Eye (tissue), 1 donor: ENCODE results near the gene METTL26.

Experiments
- DNase-seq: peaks from one replicate; pipeline ENCODE4 v3.0.0-alpha.2; 2015

The METTL26 gene

DNA sequence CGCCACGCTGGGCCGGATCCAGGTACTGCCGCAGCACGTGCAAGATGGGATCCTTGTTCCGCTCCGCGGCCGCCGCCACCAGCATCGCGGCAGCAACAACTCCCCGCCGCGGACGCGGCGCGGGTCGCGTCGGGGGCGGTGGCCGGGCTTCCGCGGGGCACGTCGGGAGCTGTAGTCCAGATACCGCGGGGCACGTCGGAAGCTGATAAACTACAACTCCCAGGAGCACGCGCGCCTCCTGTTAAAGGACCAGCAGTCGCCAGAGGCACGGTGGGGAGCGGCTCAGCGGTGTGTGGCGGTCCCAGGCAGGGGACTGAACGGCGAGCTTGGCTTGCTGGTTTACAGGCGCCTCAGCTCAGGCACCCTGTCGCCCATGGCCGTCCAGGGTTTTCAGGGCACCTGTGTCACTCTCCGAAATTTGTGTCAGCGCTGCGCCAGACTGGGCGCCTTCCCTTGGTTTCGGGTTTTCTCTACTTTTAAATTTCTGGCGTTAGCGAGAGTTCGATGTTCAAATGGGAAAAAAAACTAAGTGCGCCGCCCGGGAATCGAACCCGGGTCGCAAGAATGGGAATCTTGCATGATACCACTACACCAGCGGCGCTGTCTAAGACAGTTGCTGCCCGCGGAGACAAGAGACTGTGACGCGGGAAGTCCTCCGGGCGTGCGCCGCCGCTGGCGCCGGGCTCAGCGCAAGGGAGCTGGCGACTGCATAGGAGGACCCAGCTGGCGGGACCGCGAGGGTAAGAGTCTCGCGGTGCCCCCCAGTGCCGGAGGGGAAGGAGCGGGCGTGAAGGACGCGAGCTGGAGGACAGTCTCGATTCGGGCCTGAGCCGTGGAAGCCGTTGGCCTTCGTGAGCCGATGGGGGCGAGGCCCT lies at the start of gene METTL26:
TSS of gene METTL26 (minus strand) at position 100 of the 875 bp plus-strand sequence. CDS start at position 85, 15 bp downstream.
- DNase-seq = peak; percentile 98

DNA sequence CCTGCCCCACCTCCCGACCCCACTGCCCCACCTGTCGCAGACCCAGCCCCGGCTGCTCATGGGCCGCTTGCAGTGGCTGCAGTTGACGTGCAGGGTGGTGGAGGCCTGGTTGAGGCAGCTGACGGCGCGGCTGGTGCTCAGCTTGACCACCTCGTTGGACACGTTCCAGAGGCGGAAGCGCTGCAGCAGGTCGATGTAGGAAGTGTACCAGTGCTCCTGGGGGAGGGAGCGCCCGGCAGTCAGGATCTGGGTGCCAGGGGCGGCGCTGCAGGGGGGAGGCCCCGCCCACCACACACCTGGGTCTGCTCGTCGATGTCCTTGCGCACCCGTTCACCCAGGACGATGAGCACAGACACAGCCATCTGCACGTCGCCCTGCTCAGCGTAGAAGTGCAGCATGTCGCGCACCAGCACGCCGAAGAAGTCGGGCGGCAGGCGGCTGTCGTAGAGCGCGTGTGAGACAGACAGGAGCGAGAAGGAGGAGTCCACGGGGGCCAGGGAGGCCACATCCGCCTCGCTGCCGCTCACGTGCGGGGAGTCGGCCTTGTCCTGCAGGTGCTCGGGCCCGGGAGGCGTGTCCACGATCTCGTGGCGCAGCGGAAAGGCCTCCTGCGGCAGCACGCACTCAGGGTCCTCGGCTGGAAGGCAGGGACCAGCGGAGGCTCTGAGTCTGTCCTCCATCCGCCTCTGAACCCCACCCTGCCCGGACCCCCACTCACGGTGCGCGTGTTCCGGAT lies 49.0 kb upstream of the METTL26 start:
- DNase-seq = no peak

DNA sequence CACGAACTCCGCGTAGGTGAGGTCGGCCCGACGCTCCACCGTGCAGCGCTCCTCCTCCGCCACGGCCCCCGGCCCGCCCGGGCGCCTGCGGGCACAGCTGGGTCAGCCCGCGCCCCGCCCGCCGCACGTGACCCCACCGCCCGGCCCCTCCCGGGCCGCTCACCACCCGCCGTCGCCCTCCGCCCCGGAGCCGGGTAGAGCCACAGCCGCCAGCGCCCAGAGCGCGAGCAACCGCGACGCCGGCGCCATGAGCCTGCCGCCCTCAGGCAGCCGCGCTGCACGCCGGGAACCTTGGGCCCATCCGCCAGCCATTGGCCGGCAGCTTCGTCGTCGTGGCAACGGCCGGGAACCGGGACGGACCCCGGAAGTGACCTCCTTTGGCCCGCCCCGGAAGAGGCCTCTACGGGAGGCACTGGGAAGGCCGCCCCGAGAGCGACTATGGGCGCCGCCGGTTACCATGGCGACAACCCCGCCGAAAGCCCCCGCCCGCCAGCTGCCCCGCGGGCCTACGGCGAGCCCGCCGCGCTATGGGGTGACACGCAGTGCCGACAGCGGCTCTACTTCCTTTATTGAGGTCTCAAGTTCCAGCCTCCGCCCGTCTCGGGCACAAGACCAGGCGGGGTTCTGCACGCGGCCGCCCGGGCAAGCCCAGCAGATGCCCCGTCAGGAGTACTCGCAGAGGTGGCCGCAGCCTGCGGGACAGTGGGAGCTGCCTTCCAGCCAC lies 48.1 kb upstream of the METTL26 start, which contains the start of gene JMJD8:
TSS of gene JMJD8 (minus strand) at position 264 of the 724 bp plus-strand sequence. CDS start at position 249, 15 bp downstream.
- peak; percentile 97 for DNase-seq

DNA sequence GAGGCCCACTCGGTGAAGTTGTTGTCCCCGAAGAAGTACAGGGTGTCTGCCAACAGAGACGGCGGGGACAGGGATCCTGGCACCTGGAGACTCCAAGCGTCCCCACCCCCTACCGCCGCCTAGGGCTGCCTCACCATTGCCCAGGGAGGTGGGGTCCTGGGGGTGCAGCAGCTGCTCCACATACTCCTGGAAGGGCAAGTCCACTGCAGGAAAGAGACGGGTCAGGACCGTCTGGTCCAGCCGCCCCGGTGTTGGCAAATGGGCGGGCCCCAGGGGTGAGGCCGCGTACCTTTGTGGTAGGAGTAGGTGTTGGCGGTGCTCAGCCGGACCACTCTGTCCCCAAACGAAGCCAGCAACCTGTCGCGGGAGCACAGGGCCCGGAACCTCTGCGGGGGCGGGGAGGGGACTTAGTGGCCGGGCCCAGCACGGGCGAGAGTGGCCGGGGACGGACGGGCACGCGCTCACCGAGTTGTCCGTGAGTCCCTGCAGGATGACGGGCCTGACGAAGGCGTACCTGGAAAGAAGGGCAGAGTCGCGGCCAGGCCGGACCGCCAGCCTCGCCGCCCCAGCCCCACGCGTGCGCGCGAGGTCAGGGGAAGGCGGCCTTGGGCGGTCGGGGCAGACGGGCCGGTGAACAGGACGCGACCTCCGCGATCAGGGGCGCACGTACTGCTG lies 47.4 kb upstream of the METTL26 start:
- peak; percentile 26 for DNase-seq

DNA sequence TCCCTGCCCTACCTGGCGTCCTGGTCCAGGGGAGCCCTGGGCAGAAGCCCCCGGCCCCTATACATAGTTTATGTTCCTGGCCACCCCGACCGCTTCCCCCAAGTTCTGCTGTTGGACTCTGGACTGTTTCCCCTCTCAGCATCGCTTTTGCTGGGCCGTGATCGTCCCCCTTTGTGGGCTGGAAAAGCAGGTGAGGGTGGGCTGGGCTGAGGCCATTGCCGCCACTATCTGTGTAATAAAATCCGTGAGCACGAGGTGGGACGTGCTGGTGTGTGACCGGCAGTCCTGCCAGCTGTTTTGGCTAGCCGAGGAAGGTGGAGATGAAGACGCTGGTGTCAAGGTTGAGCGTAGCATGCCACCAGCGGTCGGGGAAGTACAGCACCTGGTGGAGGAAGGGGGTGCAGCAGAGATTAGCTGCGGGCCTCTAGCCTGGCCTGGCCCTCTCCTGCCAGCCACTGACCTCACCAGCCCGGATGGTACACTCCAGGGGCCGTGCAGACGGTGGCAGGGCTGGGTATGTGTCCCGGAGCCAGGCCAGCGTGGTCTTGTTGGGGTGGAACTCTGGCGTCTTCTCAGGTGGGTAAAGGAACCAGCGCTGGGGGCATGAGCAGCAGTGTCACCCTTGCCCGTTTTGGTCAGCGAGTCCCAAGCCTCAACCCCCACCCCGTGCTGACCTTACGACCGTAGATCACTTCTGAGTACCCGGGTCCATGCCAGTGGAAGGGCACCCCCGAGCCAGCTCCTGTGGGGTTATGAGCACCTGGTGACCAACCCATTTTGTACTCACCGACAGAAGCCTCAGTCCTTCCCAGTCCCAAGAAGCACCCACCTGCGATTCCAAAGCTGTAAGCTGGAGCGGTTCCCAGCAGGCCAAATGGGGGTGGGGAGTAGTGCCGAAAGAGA lies 46.6 kb upstream of the METTL26 start:
- DNase-seq = no peak

DNA sequence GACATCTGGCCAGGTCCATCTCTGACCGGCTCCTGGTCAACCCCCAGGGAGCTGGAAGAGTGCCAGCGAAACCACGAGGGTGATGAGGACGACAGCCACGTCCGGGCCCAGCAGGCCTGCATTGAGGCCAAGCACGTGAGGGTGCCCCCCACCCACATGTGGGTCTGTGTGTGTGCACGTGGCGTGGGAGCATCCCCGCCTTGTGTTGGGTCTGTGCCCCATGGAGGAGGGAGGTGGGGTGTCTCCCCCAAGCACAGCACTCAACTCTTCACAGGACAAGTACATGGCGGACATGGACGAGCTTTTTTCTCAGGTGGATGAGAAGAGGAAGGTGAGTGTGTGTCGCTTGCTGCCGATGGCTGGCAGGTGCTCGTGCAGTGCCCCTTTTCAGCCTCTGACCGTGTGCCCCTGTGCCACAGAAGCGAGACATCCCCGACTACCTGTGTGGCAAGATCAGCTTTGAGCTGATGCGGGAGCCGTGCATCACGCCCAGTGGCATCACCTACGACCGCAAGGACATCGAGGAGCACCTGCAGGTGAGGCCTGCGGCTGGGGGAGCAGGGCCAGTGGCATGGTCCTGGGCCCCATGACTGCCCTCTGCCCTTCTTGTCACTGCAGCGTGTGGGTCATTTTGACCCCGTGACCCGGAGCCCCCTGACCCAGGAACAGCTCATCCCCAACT lies 45.8 kb upstream of the METTL26 start:
- no peak for DNase-seq

DNA sequence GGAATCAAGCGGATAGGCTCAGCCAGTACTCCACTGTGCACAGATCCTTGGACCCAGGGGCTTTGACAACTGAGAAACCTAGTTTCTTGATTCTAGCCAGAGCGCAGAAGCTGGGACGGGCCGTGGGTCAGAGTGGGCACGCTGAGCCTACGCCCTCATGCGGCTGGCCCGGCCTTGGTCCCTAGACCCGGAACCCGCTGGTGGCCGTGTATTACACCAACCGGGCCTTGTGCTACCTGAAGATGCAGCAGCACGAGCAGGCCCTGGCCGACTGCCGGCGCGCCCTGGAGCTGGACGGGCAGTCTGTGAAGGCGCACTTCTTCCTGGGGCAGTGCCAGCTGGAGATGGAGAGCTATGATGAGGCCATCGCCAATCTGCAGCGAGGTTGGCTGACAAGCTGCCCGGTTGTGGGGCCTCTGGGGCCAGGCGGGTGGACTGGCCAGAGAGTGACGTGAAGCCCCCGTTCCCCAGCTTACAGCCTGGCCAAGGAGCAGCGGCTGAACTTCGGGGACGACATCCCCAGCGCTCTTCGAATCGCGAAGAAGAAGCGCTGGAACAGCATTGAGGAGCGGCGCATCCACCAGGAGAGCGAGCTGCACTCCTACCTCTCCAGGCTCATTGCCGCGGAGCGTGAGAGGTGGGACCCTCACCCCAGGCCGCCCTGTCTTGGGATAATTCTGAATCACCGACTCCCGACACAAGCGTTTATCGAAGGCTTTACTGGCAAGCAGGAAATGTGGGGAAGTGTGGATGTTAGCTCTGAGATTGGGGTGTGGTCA lies 45.1 kb upstream of the METTL26 start:
- peak; percentile 17 for DNase-seq

DNA sequence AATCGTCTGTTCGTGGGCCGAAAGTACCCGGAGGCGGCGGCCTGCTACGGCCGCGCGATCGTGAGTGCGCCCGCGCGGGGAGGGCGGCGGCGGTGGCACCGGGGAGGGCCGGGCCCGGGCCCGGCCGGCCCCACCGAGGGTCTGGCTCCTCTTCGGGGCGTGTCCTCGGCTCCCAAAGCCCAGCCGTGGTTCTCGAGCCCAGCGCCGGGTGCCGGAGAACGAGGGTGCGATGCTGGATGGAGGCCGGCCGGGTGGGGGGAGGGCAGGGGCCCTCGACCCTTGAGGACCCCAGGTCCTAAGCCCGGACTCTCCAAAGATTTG lies 44.5 kb upstream of the METTL26 start:
- no peak for DNase-seq

DNA sequence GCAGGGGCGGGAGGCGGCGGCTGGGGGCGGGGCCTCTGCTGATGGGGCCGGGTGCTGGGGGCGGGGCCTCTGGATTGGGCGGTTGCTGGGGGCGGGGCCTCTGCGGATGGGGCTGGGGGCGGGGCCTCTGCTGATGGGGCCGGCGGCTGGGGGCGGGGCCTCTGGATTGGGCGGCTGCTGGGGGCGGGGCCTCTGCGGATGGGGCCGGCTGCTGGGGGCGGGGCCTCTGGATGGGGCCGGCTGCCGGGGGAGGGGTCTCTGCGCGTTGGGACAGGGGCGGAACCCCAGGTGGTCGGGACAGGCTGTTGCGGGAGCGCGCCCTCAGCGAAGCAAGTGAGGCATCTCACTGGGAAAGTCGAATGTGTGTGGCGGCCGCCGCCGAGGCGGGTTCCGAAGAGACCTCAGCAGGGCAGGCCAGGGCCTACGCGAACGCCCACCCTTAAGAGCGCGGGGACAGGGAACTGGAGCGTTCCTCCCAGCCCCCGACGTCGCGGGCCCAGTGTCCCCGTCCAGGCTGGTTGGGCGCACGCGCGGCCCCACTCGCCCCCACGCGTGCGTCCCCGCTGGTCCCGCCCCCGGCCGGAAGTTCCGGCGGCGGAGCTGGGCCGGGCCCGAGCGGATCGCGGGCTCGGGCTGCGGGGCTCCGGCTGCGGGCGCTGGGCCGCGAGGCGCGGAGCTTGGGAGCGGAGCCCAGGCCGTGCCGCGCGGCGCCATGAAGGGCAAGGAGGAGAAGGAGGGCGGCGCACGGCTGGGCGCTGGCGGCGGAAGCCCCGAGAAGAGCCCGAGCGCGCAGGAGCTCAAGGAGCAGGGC lies 43.9 kb upstream of the METTL26 start, which contains the start of gene STUB1:
TSS of gene STUB1 (plus strand) at position 597 of the 811 bp plus-strand sequence. CDS start at position 713, 116 bp downstream.
- DNase-seq = peak; percentile 90

DNA sequence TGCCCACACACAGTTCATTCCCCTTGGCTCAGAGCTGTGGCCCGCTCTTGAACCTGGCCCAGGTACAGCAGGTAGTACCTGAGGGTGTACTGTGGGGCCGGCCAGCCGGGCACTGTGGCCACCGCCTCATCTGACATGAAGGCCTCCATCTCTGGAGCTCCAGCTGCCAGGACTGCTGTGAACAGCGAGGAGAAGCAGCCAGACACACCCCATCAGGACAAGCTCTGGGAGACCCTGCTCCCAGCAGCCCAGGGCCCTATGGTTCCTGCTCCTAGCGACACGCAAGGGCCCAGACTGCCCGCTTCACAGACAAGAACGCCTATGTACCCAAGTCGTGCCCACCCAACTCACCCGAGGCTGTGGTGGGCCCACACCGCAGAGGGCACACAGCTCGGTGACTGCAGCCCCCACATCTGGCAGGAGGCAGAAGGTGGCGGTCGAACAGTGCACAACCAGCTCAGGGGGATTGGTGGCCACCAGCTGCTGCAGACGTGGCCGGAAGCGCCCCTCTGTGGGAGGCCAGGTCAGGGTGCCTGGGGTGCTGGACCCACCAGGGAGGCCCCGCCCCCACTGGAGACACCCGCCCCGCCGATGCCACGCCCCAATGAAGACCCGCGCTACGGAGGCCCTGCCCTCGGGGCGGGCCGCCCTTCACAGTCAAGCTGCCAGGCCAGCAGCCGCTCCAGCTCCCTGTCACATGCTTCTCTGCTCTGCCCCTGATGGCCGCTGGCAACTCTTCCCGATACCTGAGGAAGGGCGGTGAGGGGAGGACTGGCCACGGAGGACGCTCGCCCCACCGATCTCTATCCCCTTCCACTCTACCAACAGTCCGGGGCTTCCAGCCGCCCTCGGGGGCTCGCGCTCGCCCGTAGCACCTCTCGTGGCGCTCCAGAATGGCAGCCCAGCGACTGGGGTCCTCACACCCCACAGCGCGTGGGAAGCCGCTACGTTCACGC lies 43.0 kb upstream of the METTL26 start:
- peak; percentile 88 for DNase-seq

DNA sequence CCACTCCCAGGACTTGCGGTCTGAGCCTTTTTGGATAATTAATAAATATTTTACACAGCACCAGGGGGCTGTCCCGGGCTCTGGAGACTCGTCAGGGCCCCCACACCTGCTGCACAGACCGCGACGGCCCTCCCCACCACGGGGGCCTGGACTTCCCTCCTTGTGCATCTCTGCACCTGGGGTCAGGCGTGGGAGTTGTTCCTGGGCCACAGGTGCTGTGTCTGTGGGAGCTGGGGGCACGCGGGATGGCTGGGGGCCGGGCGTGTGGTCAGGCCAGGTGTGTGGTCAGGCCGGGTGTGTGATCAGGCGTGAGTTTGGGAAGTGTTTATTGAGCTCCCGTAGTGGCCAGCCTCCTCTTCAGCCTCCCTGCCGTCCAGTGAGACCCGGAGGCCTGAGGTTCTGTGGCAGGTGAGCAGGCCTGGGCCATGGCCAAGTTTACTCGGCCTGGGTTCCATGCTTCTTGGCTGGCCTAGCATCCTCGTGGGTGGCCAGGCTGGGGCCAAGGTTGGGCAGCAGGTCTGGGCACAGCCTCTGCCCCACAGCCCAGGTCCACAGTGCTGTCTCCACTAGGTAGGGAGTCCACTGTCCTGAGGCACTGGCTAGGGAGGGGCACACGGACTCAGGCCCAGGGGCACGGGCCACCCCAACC lies 42.2 kb upstream of the METTL26 start:
- no peak for DNase-seq

DNA sequence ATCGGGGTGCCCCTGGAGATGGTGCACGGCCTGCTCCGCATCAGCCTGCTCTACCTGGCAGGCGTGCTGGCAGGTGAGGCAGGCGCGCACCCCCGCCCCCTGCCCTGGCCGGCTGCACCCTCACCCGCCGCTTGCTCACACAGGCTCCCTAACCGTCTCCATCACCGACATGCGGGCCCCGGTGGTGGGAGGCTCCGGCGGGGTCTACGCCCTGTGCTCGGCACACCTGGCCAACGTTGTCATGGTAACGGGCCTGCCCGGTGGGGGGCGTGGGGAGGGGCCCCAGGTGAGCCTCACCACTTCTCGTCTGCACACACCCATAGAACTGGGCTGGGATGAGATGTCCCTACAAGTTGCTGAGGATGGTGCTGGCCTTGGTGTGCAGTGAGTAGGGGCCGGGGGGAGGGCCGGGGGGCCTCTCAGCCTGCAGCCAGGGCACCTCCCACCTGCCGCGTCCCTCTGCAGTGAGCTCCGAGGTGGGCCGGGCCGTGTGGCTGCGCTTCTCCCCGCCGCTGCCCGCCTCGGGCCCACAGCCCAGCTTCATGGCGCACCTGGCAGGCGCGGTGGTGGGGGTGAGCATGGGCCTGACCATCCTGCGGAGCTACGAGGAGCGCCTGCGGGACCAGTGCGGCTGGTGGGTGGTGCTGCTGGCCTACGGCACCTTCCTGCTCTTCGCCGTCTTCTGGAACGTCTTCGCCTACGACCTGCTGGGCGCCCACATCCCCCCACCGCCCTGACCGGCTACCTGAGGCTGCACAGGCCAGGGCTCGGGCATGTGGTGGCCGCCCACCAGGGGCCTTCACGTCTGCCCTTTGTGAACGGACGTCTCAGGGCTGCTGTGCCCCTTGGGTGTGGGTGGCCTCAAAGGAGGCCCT lies 41.4 kb upstream of the METTL26 start:
- peak; percentile 24 for DNase-seq

DNA sequence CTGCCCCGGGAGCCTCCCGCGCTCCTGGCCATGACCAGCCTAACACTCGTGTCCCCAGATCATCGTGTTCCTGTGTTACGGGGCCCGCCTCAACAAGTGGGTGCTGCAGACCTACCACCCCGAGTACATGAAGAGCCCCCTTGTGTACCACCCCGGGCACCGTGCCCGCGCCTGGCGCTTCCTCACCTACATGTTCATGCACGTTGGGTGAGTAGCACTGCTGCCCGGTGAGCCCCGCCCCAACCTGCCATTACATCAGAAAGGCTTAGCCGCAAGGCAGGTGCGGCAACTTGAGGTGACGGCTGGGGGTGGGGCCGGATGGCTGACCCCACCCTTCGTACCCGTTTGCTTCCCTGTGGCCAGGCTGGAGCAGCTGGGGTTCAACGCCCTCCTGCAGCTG lies 40.8 kb upstream of the METTL26 start:
- peak; percentile 30 for DNase-seq

DNA sequence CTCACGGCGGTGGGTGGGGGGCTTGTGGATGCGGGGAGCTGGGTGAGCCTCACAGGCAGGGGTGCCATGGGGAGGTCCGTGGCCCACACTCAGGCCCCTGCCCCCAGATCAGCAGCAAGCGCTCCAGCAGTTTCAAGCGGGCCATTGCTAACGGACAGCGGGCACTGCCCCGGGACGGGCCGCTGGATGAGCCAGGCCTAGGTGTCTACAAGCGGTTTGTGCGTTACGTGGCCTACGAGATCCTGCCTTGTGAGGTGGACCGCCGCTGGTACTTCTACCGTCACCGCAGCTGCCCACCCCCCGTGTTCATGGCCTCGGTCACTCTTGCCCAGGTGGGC lies 40.4 kb upstream of the METTL26 start:
- DNase-seq = no peak

DNA sequence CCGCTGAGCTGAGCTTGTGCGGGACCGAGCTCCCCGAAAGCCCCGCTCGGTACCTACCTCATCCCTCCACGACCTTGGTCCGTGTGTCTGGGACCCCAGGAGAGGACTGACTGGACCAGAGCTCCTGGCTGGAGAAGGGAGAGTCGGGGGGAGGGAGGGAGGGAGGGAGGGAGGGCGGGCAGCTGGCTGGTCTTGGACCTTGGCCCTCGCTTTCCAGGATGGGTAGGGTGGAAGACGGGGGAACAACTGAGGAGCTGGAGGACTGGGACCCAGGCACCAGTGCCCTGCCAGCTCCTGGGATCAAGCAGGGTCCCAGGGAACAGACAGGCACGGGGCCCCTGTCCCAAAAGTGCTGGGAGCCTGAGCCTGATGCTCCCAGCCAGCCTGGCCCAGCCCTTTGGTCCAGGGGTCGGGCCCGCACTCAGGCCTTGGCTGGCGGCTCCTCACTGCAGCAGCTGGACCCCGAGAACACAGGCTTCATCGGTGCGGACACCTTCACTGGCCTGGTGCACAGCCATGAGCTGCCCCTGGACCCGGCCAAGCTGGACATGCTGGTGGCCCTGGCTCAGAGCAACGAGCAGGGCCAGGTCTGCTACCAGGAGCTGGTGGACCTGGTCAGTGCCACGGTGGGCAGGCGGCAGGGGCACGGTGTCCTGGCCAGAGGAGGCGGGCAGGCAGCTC lies 39.9 kb upstream of the METTL26 start:
- DNase-seq = peak; percentile 18
